ENCODE measurements around the gene SORBS1. TPM values are rescaled to one million over a fixed set of nuclear protein-coding genes. Genes with fewer than 3 reads are reported as not detected.

Gene SORBS1
- total and polyA plus RNA-seq, 5 donors, result 225 to 511 (median 428) TPM

DNA sequence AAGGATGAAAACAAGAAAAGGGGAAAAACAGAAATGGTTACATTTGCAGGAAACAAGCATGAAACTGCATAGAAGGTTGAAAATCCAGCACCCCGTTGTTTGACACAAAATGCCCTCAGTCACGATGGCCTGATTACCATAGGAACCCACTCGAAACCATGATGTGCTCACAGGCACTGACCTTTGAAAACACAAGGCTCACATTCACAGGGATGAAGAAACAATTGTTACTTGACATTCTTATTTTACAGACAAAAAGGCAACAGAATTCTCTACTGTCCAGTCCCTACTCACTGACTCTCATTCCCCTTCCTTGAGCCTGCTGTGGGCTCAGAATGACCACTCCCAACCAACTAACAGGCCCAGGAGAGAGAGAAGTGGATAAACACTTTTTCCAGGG is 138.9 kb downstream of the SORBS1 start:
- DNase-seq (no peak), ATAC-seq (no peak)
- Histone ChIP-seq H3K4me3 (ENCODE audit: low read length) (no peak overlapping the region), H3K4me1 (ENCODE audit: control insufficient read depth, insufficient read depth, low read length) (peaks cover 7% of the 10 kb centered on the region), H3K9me3 (ENCODE audit: control insufficient read depth, low read length) (no peaks in the 10 kb centered on the region), H3K27ac (ENCODE audit: low read length) (peak overlapping the region; percentile 84), H3K27me3 (ENCODE audit: control insufficient read depth, insufficient read depth) (no peaks in the 10 kb centered on the region)
- intact Hi-C loops (cut with DNase I), result loop anchor here in 3 of 4 donors (5.0 to 10.0 kb wide), 2 partner anchors 35 to 47 kb away; no protein-coding TSS in a partner anchor
- 74% methylated on average over 3 of the region's 3 CpGs for WGBS

DNA sequence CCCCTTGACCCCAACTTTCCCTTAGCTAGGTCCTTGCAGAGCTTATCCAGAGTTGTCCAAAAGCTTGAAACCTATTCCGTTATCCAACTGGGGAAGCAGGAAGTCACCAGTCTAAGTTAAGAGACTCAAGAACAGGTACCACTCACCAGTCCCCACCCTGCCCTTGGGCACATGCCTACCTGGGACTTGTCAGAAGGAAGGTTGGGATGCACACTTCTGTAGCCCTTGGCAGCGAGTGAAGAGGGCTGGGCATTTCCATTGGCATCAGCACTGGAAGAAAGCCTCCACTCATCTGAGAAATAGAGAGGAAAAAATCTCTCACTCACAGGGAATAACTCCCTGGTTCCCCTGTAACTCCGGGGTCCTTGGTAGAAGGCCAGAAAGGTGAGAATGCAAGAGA is 139.4 kb downstream of the SORBS1 start:
- intact Hi-C loops (cut with DNase I), result loop anchor here in 3 of 4 donors (5.0 to 10.0 kb wide), 2 partner anchors 34 to 47 kb away; no protein-coding TSS in a partner anchor
- ATAC-seq (no peak), DNase-seq (no peak)
- Histone ChIP-seq H3K4me1 (ENCODE audit: control insufficient read depth, insufficient read depth, low read length) (peaks cover 9% of the 10 kb centered on the region), H3K9me3 (ENCODE audit: control insufficient read depth, low read length) (no peaks in the 10 kb centered on the region), H3K27ac (ENCODE audit: low read length) (peak overlapping the region; percentile 84), H3K27me3 (ENCODE audit: control insufficient read depth, insufficient read depth) (no peaks in the 10 kb centered on the region), H3K4me3 (ENCODE audit: low read length) (no peak overlapping the region)
- 81% methylated on average over 3 of the region's 3 CpGs for WGBS

DNA sequence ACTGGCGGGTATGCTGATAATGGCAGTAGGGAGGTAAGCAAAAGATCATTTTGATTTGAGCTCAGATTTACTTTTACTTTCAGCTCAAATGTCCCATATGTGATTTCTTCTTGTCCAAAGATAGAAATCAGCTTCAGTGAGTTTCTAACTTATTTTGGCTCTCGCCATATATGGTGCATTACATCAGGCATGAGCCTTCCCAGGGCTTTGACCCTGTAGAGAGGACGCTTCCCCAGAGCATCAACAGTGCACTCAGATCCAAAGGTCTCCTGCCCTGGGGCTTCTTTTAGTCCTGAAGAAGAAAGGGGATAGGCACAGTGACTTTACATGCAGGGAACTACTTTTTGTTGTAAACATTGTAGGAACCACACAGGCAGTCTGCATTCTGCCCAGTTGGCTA is 141.8 kb downstream of the SORBS1 start:
- 64% methylated on average over 3 of the region's 3 CpGs for WGBS
- intact Hi-C loops (cut with DNase I), result no loop called here
- DNase-seq (no peak), ATAC-seq (no peak)
- H3K9me3 ChIP-seq (ENCODE audit: control insufficient read depth, low read length), result no peaks in the 10 kb centered on the region
- no peaks in the 10 kb centered on the region for H3K27me3 ChIP-seq (ENCODE audit: control insufficient read depth, insufficient read depth)
- H3K4me3 ChIP-seq (ENCODE audit: low read length), result no peak overlapping the region
- H3K4me1 ChIP-seq (ENCODE audit: control insufficient read depth, insufficient read depth, low read length), result peaks cover 12% of the 10 kb centered on the region
- H3K27ac ChIP-seq (ENCODE audit: low read length), result peak overlapping the region; percentile 25

DNA sequence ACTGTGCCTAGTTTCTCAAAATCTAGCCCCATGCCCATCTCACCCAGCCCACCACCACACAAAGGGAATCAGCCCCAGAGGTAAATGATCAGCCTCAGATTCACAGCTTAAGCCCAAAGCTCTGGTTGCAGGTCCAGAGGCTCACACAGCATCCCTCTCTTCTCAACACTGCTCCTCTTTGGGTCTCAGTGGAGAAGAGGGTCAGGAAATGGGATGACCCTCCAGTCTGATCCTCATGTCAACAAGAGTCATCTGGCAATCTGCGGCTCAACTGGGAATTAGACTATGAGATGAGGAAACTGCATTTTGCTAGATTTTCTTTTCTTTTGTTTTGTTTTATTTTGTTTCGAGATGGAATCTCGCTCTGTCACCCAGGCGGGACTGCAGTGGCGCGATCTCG is 144.2 kb downstream of the SORBS1 start:
- intact Hi-C loops (cut with DNase I), result no loop called here
- no peaks in the 10 kb centered on the region for H3K9me3 ChIP-seq (ENCODE audit: control insufficient read depth, low read length)
- ATAC-seq (no peak), DNase-seq (no peak)
- H3K4me3 ChIP-seq (ENCODE audit: low read length), result no peak overlapping the region
- peaks cover 10% of the 10 kb centered on the region for H3K4me1 ChIP-seq (ENCODE audit: control insufficient read depth, insufficient read depth, low read length)
- H3K27me3 ChIP-seq (ENCODE audit: control insufficient read depth, insufficient read depth), result no peaks in the 10 kb centered on the region
- 77% methylated on average over 7 of the region's 7 CpGs for WGBS
- H3K27ac ChIP-seq (ENCODE audit: low read length), result peak overlapping the region; percentile 16

DNA sequence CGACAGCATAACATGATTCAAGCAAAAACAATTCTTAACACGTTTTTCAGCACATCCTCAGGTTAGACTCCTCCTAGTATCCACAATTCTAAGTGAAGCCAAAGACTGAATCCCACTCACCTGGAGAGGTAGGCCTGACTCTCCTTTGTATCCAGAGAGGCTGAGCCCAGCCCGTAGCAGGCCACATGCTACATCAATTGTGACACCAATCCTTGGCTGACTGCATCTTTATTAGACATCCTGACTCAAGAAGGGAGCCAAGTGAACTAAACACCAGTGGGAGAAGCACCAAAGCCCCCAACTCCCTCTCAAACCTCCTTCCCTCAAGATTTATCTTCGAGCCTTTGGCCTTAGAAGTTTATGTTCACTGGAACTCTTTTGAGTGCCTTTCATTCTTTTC is 144.9 kb downstream of the SORBS1 start:
- H3K4me3 ChIP-seq (ENCODE audit: low read length), result no peak overlapping the region
- H3K27ac ChIP-seq (ENCODE audit: low read length), result peak overlapping the region; percentile 93
- intact Hi-C loops (cut with DNase I), result no loop called here
- 30% methylated on average over 4 of the region's 4 CpGs for WGBS
- no peaks in the 10 kb centered on the region for H3K27me3 ChIP-seq (ENCODE audit: control insufficient read depth, insufficient read depth)
- ATAC-seq (no peak), DNase-seq (no peak)
- H3K9me3 ChIP-seq (ENCODE audit: control insufficient read depth, low read length), result no peaks in the 10 kb centered on the region
- peaks cover 13% of the 10 kb centered on the region for H3K4me1 ChIP-seq (ENCODE audit: control insufficient read depth, insufficient read depth, low read length)

DNA sequence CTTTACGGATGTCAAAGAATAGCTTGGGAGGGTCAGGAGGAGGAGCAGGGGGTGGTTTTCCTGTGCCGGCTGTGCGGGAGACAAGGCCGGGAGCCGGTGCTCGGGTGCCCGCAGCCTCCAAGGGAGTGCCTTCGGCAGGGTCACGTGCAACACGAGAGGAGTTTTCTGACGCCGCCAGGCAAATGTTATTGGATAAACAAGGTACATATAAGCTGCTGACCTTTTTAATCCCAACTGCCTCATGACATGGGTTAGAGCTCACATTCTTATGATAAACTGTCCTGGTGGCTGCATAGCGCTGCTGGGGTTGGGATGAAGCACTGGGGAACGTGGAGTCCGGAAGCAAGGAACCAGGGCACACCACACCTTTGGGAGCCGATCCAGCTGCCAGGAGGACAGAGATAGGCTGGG is 145.5 kb downstream of the SORBS1 start:
- intact Hi-C loops (cut with DNase I), result no loop called here
- peak overlapping the region; percentile 30 for H3K4me3 ChIP-seq (ENCODE audit: low read length)
- H3K4me1 ChIP-seq (ENCODE audit: control insufficient read depth, insufficient read depth, low read length), result peaks cover 13% of the 10 kb centered on the region
- 30% methylated on average over 16 of the region's 16 CpGs for WGBS
- peak; percentile 48 to 64 (median 63) for DNase-seq
- no peaks in the 10 kb centered on the region for H3K27me3 ChIP-seq (ENCODE audit: control insufficient read depth, insufficient read depth)
- H3K27ac ChIP-seq (ENCODE audit: low read length), result peak overlapping the region; percentile 93
- no peaks in the 10 kb centered on the region for H3K9me3 ChIP-seq (ENCODE audit: control insufficient read depth, low read length)
- peak; percentile 53 to 54 for ATAC-seq

DNA sequence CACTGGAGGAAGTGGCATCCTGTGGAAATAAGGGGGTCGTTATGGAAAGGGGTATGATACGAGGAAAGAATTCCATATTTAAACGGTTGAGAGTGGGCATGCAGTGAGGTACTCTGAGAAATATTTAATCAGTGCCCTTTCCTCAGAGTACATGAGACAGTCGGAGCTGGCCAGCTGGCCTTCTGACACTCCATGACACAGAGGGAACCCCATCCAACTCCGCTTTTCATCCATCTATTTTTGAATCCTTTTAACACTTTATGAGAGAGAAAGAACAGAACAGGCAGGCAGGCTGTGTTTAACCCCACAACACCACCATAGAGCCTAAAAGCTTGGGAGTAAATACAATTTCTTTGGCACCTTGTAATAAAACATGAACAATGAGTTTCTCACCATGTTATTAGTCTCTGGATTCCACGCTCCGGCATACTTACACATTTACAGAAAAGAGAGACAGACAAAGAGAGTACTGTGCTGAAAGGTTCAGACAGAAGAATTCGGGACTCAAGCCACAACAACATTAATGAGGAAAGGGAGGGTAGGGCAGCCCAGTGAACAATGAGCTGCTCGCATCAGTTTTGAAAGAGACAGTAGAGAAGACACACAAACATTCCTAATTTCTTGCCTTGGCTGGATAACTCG is 146.2 kb downstream of the SORBS1 start:
- H3K27me3 ChIP-seq (ENCODE audit: control insufficient read depth, insufficient read depth), result no peaks in the 10 kb centered on the region
- H3K9me3 ChIP-seq (ENCODE audit: control insufficient read depth, low read length), result no peaks in the 10 kb centered on the region
- ATAC-seq (peak; percentile 83 to 86), DNase-seq (peak; percentile 61 to 80 (median 69))
- peak overlapping the region; percentile 30 for H3K4me3 ChIP-seq (ENCODE audit: low read length)
- H3K4me1 ChIP-seq (ENCODE audit: control insufficient read depth, insufficient read depth, low read length), result peaks cover 16% of the 10 kb centered on the region
- intact Hi-C loops (cut with DNase I), result no loop called here
- peak overlapping the region; percentile 93 for H3K27ac ChIP-seq (ENCODE audit: low read length)
- 24% methylated on average over 10 of the region's 10 CpGs for WGBS

DNA sequence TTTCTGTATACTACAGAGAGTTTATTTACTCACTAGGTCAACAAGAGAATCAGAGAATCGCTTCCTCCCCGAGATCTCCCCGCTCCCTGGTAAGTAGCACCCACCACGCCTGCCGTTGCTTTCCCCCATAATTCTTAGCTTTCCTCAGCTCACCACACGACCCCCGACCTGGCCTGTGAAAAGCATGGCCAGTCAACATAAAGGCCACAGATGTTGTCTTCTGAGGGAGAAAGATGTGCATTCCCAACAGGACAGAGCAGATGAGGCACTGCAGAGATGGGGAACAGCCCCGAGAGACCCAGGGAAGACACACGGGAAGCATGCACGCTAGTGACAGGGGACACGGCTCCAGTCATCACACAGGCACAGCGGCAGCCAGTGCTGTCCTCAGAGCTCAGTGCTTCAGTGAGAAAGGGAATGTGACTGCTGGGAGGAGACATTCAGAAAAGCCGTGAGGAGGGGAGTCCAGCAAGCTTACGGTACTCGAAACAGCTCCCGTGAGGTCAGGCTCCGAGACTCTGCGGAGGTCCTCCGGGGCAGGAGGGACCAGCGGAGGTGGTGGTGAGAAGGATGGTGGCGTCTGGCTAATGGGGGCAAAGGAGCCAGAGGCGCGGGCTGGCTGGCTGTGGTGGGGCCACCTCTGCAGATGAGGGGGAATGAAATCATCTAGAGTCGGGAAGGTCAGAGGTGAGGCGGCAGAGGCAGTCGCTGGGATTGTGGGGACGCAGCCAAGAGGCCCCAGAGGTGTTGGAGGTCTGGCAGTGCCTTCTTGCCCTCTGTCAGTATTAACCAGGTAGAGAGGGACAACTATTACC is 146.9 kb downstream of the SORBS1 start:
- H3K4me3 ChIP-seq (ENCODE audit: low read length), result peak overlapping the region; percentile 30
- peaks cover 16% of the 10 kb centered on the region for H3K4me1 ChIP-seq (ENCODE audit: control insufficient read depth, insufficient read depth, low read length)
- H3K9me3 ChIP-seq (ENCODE audit: control insufficient read depth, low read length), result no peaks in the 10 kb centered on the region
- ATAC-seq (peak; percentile 48 to 49), DNase-seq (peak; percentile 45 to 71 (median 62))
- peak overlapping the region; percentile 93 for H3K27ac ChIP-seq (ENCODE audit: low read length)
- no peaks in the 10 kb centered on the region for H3K27me3 ChIP-seq (ENCODE audit: control insufficient read depth, insufficient read depth)
- intact Hi-C loops (cut with DNase I), result no loop called here
- WGBS, result 42% methylated on average over 27 of the region's 27 CpGs

DNA sequence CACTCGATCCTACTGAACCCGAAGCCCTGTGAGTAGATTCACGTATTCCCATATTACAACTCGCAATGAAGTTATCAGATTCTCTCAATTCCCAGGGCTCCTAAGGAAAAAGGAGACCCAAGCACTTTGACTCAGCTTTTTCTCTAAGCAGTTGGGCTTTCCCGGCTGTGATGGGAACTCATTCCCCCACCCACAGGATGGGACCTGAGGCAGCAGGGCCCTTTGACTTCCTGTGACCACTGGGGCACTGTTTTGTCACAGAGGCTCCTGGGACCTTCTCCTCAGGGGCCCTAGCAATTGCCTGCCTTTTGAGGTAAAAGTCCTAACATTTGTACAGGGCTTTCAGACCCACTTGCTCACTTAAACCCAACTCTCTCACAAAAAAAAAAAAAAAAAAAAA is 147.6 kb downstream of the SORBS1 start:
- Histone ChIP-seq H3K4me1 (ENCODE audit: control insufficient read depth, insufficient read depth, low read length) (peaks cover 16% of the 10 kb centered on the region), H3K27me3 (ENCODE audit: control insufficient read depth, insufficient read depth) (no peaks in the 10 kb centered on the region), H3K9me3 (ENCODE audit: control insufficient read depth, low read length) (no peaks in the 10 kb centered on the region), H3K4me3 (ENCODE audit: low read length) (peak overlapping the region; percentile 30), H3K27ac (ENCODE audit: low read length) (peak overlapping the region; percentile 92)
- no peak for DNase-seq
- intact Hi-C loops (cut with DNase I), result no loop called here
- ATAC-seq, result no peak
- WGBS, result 53% methylated on average over 5 of the region's 5 CpGs

DNA sequence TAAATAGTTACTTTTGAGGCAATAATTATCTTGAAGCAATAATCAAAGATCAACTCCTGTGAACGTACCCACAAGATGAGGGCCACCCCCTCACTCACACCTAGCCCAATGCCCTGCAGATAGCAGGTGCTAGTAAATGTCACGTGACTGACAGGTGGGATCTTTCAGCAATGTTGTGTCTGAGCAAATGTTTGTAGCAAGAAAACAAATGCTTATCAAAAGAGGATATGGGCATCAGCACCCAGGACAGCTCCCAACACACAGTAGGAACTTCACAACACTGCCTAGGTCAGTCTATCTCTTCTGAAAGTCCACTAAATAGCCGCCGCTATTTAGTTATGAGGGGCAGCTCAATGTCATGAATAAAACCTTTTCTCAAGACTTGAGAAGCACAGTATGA is 149.5 kb downstream of the SORBS1 start:
- intact Hi-C loops (cut with DNase I), result no loop called here
- H3K4me3 ChIP-seq (ENCODE audit: low read length), result peak overlapping the region; percentile 30

More for the DNA sequence above, 149.5 kb downstream of the SORBS1 start:
- Histone ChIP-seq H3K27me3 (ENCODE audit: control insufficient read depth, insufficient read depth) (no peaks in the 10 kb centered on the region), H3K9me3 (ENCODE audit: control insufficient read depth, low read length) (no peaks in the 10 kb centered on the region), H3K4me1 (ENCODE audit: control insufficient read depth, insufficient read depth, low read length) (peaks cover 20% of the 10 kb centered on the region), H3K27ac (ENCODE audit: low read length) (peak overlapping the region; percentile 54)
- WGBS, result 80% methylated on average over 4 of the region's 4 CpGs
- DNase-seq, result no peak
- no peak for ATAC-seq
